Esophagus squamous epithelium (tissue), 4 donors: ENCODE measurements around the gene TNNI3.

Experiments used
- POLR2A ChIP-seq, 4 donors: fragments of 450-650 bp; IDR thresholded peaks; one replicate each; pipeline ENCODE4 v1.6.1; 2017; ENCODE audit warnings: antibody characterized with exemption in 4 of 4, mild to moderate bottlenecking in 4 of 4, moderate library complexity in 3 of 4
- TF ChIP-seq, protein P1 (sequence below), 6 experiments: fragments of 450-650 bp in 4 of 6; fragments of 200-600 bp in 2 of 6; sonication (generic) in 2 of 6; IDR thresholded peaks; one replicate each; pipeline ENCODE4 v1.5.1; 2016 to 2019; ENCODE audit warnings: antibody characterized with exemption in 6 of 6, mild to moderate bottlenecking in 4 of 6, moderate library complexity in 4 of 6

DNA sequence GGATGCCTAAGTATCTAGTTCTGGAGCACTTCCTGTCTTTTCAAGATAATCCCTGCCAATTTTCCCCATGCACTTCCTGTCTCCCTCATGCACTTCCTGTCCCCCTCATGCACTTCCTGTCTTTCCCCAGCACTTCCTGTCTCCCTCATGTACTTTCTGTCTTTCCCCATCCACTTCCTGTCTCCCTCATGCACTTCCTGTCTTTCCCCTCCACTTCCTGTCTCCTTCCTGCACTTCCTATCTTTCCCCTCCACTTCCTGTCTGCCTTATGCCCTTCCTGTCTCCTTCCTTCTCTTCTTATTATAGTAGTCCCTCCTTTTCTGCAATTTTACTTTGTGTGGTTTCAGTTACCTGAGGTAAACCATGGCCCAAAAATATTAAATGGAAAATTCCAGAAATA, 5.5 kb downstream of the TNNI3 start:
- TF ChIP-seq, protein P1, sequence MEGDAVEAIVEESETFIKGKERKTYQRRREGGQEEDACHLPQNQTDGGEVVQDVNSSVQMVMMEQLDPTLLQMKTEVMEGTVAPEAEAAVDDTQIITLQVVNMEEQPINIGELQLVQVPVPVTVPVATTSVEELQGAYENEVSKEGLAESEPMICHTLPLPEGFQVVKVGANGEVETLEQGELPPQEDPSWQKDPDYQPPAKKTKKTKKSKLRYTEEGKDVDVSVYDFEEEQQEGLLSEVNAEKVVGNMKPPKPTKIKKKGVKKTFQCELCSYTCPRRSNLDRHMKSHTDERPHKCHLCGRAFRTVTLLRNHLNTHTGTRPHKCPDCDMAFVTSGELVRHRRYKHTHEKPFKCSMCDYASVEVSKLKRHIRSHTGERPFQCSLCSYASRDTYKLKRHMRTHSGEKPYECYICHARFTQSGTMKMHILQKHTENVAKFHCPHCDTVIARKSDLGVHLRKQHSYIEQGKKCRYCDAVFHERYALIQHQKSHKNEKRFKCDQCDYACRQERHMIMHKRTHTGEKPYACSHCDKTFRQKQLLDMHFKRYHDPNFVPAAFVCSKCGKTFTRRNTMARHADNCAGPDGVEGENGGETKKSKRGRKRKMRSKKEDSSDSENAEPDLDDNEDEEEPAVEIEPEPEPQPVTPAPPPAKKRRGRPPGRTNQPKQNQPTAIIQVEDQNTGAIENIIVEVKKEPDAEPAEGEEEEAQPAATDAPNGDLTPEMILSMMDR (IDR thresholded peaks at IDR 0.05), result no peak
- no peak for TF ChIP-seq POLR2A (IDR thresholded peaks at IDR 0.05)
